ENCODE measurements around the gene EXOC3L1. TPM values are rescaled to one million over a fixed set of nuclear protein-coding genes. Genes with fewer than 3 reads are reported as not detected.

EXOC3L1 gene
- total and polyA plus RNA-seq, 2 of the 4 experiments (the other 2 are of a cell fraction), result not detected

GRCh38 chr16:67195676-67196075, 5.7 kb upstream of the EXOC3L1 start:
- dilution Hi-C loops (cut with HindIII; ENCODE audit: low sequenced_read_pairs, unreplicated experiment), result no loop called here
- Histone ChIP-seq H3K9me3 (ENCODE audit: control insufficient read depth, insufficient read depth, low read length) (no peaks in the 10 kb centered on the region), H3K36me3 (ENCODE audit: control insufficient read depth, insufficient read depth, low read length) (peaks cover 55% of the 10 kb centered on the region), H2BK120ac (ENCODE audit: low read depth, low read length) (no peak overlapping the region), H3K9me1 (ENCODE audit: insufficient read depth, low read length) (peaks cover 18% of the 10 kb centered on the region), H3K23ac (ENCODE audit: low read depth, low read length) (no peak overlapping the region), H4K91ac (ENCODE audit: insufficient read depth, low read depth, low read length) (no peak overlapping the region), H3K56ac (ENCODE audit: extremely low read depth, insufficient read depth, low read length) (no peak overlapping the region), H3K9ac (ENCODE audit: low read depth, low read length) (no peak overlapping the region), H2BK20ac (ENCODE audit: low read depth, low read length) (no peak overlapping the region), H2AK5ac (ENCODE audit: low read depth, low read length) (no peak overlapping the region), H3K18ac (ENCODE audit: low read depth, low read length) (no peak overlapping the region), H2AK9ac (replicated peaks; ENCODE audit: low read depth, low read length, poor library complexity) (no peak overlapping the region), H3K4ac (ENCODE audit: low read depth, low read length) (no peak overlapping the region), H3K27me3 (ENCODE audit: control insufficient read depth, insufficient read depth, low read length) (no peaks in the 10 kb centered on the region), H2AFZ (replicated peaks; ENCODE audit: low read length, poor library complexity) (no peak overlapping the region), H3K27ac (ENCODE audit: insufficient read depth, low read length) (no peak overlapping the region), H3K14ac (replicated peaks; ENCODE audit: low read depth, low read length) (no peak overlapping the region), H3K4me3 (ENCODE audit: insufficient read depth, low read depth, low read length) (no peak overlapping the region), H3K4me1 (ENCODE audit: control insufficient read depth, insufficient read depth, low read length) (peaks cover 11% of the 10 kb centered on the region), H2BK5ac (ENCODE audit: low read depth, low read length, poor library complexity, severe bottlenecking) (no peak overlapping the region), H4K8ac (ENCODE audit: low read depth in 2 of 2, low read length in 2 of 2) (no peak overlapping the region), H3K79me1 (ENCODE audit: low read depth in 1 of 2, low read length in 2 of 2) (peaks cover 25 to 54% of the 10 kb centered on the region in 2 experiments), H3K4me2 (ENCODE audit: low read depth, low read length) (no peak overlapping the region), H4K5ac (ENCODE audit: low read depth, low read length) (no peak overlapping the region), H2BK15ac (ENCODE audit: low read depth, low read length) (no peak overlapping the region), H4K20me1 (ENCODE audit: insufficient read depth, low read length) (peaks cover 34% of the 10 kb centered on the region)
- DNase-seq, result no peak
- POLR2A ChIA-PET (ENCODE audit: unreplicated experiment), result no interaction called here
- TF ChIP-seq BHLHE40 (IDR thresholded peaks at IDR 0.05; ENCODE audit: low read depth, low read length) (no peak), FOS (IDR thresholded peaks at IDR 0.05; ENCODE audit: low read depth, low read length) (no peak), RAD21 (IDR thresholded peaks at IDR 0.05; ENCODE audit: low read length) (no peak)
- WGBS, 2 experiments (ENCODE audit: extremely low coverage in 2 of 2, insufficient read length in 1 of 2), result 80% methylated on average over 1 of the region's 5 CpGs; no CpG with 5 or more reads in 1 of the 2 experiments
- no TSS peak for BruUV-seq (replicated peaks)
- CTCF ChIA-PET, result no interaction called here
- no peak for ATAC-seq (ENCODE audit: low read depth)
- intact Hi-C loops (cut with micrococcal nuclease), result no loop called here
- in situ Hi-C loops (cut with MboI; ENCODE audit: low sequenced_read_pairs), result no loop called here
